HUES64 (cell line): Measurements from ENCODE around the gene ISY1.
"Not testable (repeated sequence)": the region's sequence is repeated elsewhere in the genome, so short reads cannot be mapped to it uniquely, and the experiment has no call there.

Experiments
- H3K27ac ChIP-seq: 2 replicates; pipeline ENCODE4 v1.7.0; 2013; ENCODE audit warnings: low read depth, low read length, inconsistent platforms
- H3K27me3 ChIP-seq: 2 replicates; pipeline ENCODE4 v1.6.1; 2013; ENCODE audit warnings: mild to moderate bottlenecking, low read length; ENCODE audit not compliant: insufficient read depth
- H3K36me3 ChIP-seq: 2 replicates; pipeline ENCODE4 v1.6.1; 2013; ENCODE audit warnings: mild to moderate bottlenecking, low read length; ENCODE audit not compliant: insufficient read depth
- H3K4me1 ChIP-seq: 2 replicates; pipeline ENCODE4 v1.6.1; 2013; ENCODE audit warnings: mild to moderate bottlenecking, low read length, moderate library complexity; ENCODE audit not compliant: insufficient read depth
- H3K4me3 ChIP-seq: 2 replicates; pipeline ENCODE4 v1.5.1; 2013; ENCODE audit warnings: mild to moderate bottlenecking, low read length, moderate library complexity
- H3K9ac ChIP-seq: 2 replicates; pipeline ENCODE4 v1.6.1; 2013; ENCODE audit warnings: mild to moderate bottlenecking, low read depth, low read length
- H3K9me3 ChIP-seq: 2 replicates; pipeline ENCODE4 v1.6.1; 2013; ENCODE audit warnings: low read depth, low read length; ENCODE audit not compliant: insufficient read depth
- WGBS: fragments of 150-250, 120-280 bp; methylation state at CpG from one replicate; pipeline ENCODE4 v1.1.7; 2013; ENCODE audit warnings: missing lambda C conversion rate; 5-methylcytosine and 5-hydroxymethylcytosine counted together

Gene ISY1

DNA sequence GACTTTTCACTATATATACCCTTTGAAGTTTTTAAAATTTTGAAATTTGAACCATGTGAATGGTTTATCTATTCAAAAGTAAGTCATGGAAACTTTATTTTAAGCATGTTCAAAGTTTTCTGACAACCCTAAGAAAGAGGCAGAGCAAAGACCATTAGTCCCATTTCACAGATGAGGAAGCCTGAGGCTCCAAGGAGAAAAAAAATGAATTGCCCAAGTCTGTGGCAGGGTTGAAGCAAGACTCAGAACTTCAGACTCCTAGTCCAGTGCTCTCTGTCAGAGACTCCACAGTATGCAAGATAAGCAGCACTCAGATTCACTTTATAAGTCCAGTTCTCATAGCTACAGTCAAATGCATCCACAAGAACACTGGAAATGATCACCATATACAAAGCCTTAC is 43.7 kb downstream of the ISY1 start:
- Histone ChIP-seq H3K9me3 (no peaks in the 10 kb centered on the region), H3K27ac (no peak overlapping the region), H3K36me3 (peaks cover 9% of the 10 kb centered on the region), H3K4me3 (no peak overlapping the region), H3K4me1 (peaks cover 46% of the 10 kb centered on the region), H3K9ac (no peak overlapping the region), H3K27me3 (no peaks in the 10 kb centered on the region)

- Histone ChIP-seq H3K9ac (peak overlapping the region; percentile 42; the same call in 1 of the 2 replicates), H3K27me3 (no peaks in the 10 kb centered on the region), H3K4me1 (peaks cover 46% of the 10 kb centered on the region), H3K4me3 (peak overlapping the region; percentile 20; the same call in 1 of the 2 replicates), H3K27ac (peak overlapping the region; percentile 71; the same call in 1 of the 2 replicates), H3K9me3 (no peaks in the 10 kb centered on the region), H3K36me3 (peaks cover 9% of the 10 kb centered on the region)
- WGBS, result 32% methylated on average over 5 of the region's 5 CpGs
These were observed 44.3 kb downstream of the ISY1 start for GRCh38 chr3:129116482-129116946.

GRCh38 chr3:129114455-129114854 is 46.4 kb downstream of the ISY1 start:
- H3K36me3 ChIP-seq, result peaks cover 14% of the 10 kb centered on the region
- WGBS, result 84% methylated on average over 6 of the region's 6 CpGs
- H3K4me1 ChIP-seq, result peaks cover 37% of the 10 kb centered on the region
- H3K27me3 ChIP-seq, result no peaks in the 10 kb centered on the region
- H3K4me3 ChIP-seq, result no peak overlapping the region
- H3K27ac ChIP-seq, result peak overlapping the region; percentile 50
- no peaks in the 10 kb centered on the region for H3K9me3 ChIP-seq
- peak overlapping the region; percentile 25; the same call in 1 of the 2 replicates for H3K9ac ChIP-seq

DNA sequence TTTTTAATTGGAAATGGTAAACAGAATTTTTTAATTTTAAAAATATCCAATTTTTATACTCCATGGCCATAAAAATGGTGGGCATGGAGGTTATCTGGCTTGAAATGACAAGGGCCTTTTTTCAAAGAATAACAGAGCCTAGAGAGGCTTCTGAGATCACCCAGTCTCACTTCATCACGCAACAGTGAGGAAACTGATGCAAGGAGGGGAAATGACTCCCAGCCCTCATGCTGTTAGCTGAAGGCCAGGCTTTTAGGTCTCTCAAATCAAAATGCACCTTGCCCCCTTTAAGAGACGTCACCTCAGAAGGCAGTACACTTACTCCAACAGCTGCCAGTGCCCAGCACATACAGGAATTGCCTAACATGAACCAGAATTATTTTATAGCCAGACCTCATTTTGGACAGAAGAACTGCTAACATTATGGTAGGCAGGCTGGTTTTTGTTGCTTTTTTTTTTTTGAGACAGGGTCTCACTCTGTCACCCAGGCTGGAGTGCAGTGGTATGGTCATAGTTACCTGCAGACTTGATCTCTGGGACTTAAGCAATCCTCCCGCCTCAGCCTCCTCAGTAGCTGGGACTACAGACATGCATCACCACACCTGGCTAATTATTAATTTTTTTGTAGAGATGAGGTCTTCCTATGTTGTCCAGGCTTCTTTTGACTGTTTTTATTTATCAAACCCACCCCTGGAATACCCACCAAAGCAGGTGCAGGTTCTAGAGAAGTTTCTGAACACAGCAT is 48.4 kb downstream of the ISY1 start:
- Histone ChIP-seq H3K9ac (no peak overlapping the region), H3K27ac (no peak overlapping the region), H3K27me3 (no peaks in the 10 kb centered on the region), H3K4me1 (peaks cover 25% of the 10 kb centered on the region), H3K36me3 (peaks cover 8% of the 10 kb centered on the region; the same call in 1 of the 2 replicates), H3K4me3 (no peak overlapping the region), H3K9me3 (no peaks in the 10 kb centered on the region)
- 93% methylated on average over 2 of the region's 3 CpGs for WGBS

DNA sequence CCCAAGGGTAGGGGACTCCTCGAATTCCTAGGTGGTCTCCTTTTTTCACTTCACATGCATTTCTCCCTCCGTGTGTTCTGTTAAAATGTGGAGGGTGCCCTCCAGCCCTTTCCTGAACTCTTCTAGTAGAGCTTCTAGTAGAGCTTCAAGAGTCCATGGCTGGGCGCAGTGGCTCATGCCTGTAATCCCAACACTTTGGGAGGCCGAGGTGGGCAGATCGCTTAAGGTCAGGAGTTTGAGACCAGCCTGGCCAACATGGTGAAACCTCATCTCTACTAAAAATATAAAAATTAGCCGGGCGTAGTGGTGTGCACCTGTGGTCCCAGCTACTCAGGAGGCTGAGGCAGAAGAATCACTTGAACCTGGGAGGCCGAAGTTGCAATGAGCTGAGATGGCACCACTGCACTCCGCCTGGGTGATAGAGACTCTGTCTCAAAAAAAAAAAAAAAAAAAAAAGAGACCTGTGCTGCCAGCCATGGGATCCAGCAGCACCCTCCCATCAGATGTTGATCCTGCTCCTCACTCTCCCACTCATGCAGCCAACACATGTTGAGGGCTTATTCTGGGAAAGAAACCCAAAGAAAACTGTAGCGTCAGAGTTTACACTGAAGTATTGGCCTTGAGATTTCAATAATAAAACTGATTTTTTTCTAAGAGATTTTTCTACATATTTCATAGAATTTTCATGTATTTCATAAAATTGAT is 49.6 kb downstream of the ISY1 start:
- peaks cover 14% of the 10 kb centered on the region for H3K4me1 ChIP-seq
- WGBS, result 95% methylated on average over 9 of the region's 10 CpGs
- H3K36me3 ChIP-seq, H3K27ac ChIP-seq, H3K9ac ChIP-seq, H3K27me3 ChIP-seq, H3K4me3 ChIP-seq, H3K9me3 ChIP-seq: not testable (repeated sequence)

GRCh38 chr3:129107793-129108192 is 53.1 kb downstream of the ISY1 start:
- H3K9me3 ChIP-seq, result no peaks in the 10 kb centered on the region
- no peak overlapping the region; the same call in 1 of the 2 replicates for H3K9ac ChIP-seq
- H3K36me3 ChIP-seq, result peaks cover 8% of the 10 kb centered on the region; the same call in 1 of the 2 replicates
- H3K4me1 ChIP-seq, result no peaks in the 10 kb centered on the region
- H3K4me3 ChIP-seq, result no peak overlapping the region
- H3K27me3 ChIP-seq, result no peaks in the 10 kb centered on the region
- 89% methylated on average over 8 of the region's 8 CpGs for WGBS
- H3K27ac ChIP-seq, result no peak overlapping the region

GRCh38 chr3:129106866-129107565 is 53.8 kb downstream of the ISY1 start:
- Histone ChIP-seq H3K27ac (no peak overlapping the region), H3K4me1 (no peaks in the 10 kb centered on the region), H3K9ac (no peak overlapping the region; the same call in 1 of the 2 replicates), H3K9me3 (no peaks in the 10 kb centered on the region), H3K4me3 (no peak overlapping the region), H3K36me3 (0 out of 2 replicates have a peak, but pooled peaks cover 5% of the 10 kb centered on the region), H3K27me3 (no peaks in the 10 kb centered on the region)
- 92% methylated on average over 19 of the region's 19 CpGs for WGBS

- H3K9ac ChIP-seq, result no peak overlapping the region
- H3K27ac ChIP-seq, result no peak overlapping the region
- WGBS, result 88% methylated on average over 5 of the region's 5 CpGs
These were observed 54.5 kb downstream of the ISY1 start for GRCh38 chr3:129106320-129106719.

GRCh38 chr3:129105862-129106261 is 55.0 kb downstream of the ISY1 start:
- Histone ChIP-seq H3K4me3 (no peak overlapping the region), H3K27me3 (no peaks in the 10 kb centered on the region), H3K36me3 (0 out of 2 replicates have a peak, but pooled peaks cover 5% of the 10 kb centered on the region), H3K27ac (no peak overlapping the region), H3K9me3 (no peaks in the 10 kb centered on the region), H3K9ac (no peak overlapping the region), H3K4me1 (no peaks in the 10 kb centered on the region)
- WGBS, result 93% methylated on average over 4 of the region's 4 CpGs

More at GRCh38 chr3:129106320-129106719, 54.5 kb downstream of the ISY1 start:
- no peaks in the 10 kb centered on the region for H3K27me3 ChIP-seq
- no peak overlapping the region for H3K4me3 ChIP-seq
- no peaks in the 10 kb centered on the region for H3K4me1 ChIP-seq
- H3K36me3 ChIP-seq, result 0 out of 2 replicates have a peak, but pooled peaks cover 5% of the 10 kb centered on the region
- no peaks in the 10 kb centered on the region for H3K9me3 ChIP-seq

- 90% methylated on average over 6 of the region's 6 CpGs for WGBS
- Histone ChIP-seq H3K36me3 (no peaks in the 10 kb centered on the region), H3K9ac (no peak overlapping the region), H3K4me3 (no peak overlapping the region), H3K9me3 (no peaks in the 10 kb centered on the region), H3K27ac (no peak overlapping the region), H3K4me1 (no peaks in the 10 kb centered on the region), H3K27me3 (no peaks in the 10 kb centered on the region)
These were observed 56.3 kb downstream of the ISY1 start for GRCh38 chr3:129104498-129105079.
